Adrenal gland (tissue), 12 donors: Measurements from ENCODE around the gene RAD23A. TPM values are rescaled to one million over a fixed set of nuclear protein-coding genes. Genes with fewer than 3 reads are reported as not detected.

Source experiments
- DNase-seq, 7 donors: peaks; one replicate each; pipeline ENCODE4 v3.0.0-alpha.2; 2019 to 2020
- H3K27ac ChIP-seq, 5 donors: fragments of 200-600 bp; sonication (generic) in 4 of 5; 1 replicate in 3 of 5; 2 replicates in 2 of 5; pipeline versions ENCODE4 v1.5.1 to v1.8.0; 2016 to 2020; ENCODE audit warnings: mild to moderate bottlenecking in 1 of 5
- H3K27me3 ChIP-seq: fragments of 200-600 bp; 2 replicates; pipeline ENCODE4 v1.8.0; 2021
- H3K36me3 ChIP-seq, 2 donors: fragments of 200-600 bp; replicated peaks in 1 of 2; 1 replicate in 1 of 2; 2 replicates in 1 of 2; pipeline versions ENCODE4 v1.5.1 to v1.8.0; 2018 to 2022
- H3K4me1 ChIP-seq, 2 donors: fragments of 200-600 bp; replicated peaks in 1 of 2; 1 replicate in 1 of 2; 2 replicates in 1 of 2; pipeline versions ENCODE4 v1.5.1 to v1.8.0; 2018 to 2021
- H3K4me3 ChIP-seq, 4 donors: fragments of 200-600 bp; sonication (generic) in 3 of 4; one replicate each; pipeline ENCODE4 v1.5.1; 2016 to 2018
- H3K9me3 ChIP-seq, 3 donors: fragments of 200-600 bp; sonication (generic) in 1 of 3; replicated peaks in 1 of 3; 1 replicate in 2 of 3; 2 replicates in 1 of 3; pipeline versions ENCODE4 v1.5.1 to v1.8.0; 2016 to 2021
- CTCF ChIP-seq, 6 experiments: fragments of 450-650 bp in 4 of 6; fragments of 200-600 bp in 2 of 6; sonication (generic) in 1 of 6; IDR thresholded peaks; 1 replicate in 5 of 6; 2 replicates in 1 of 6; pipeline versions ENCODE4 v1.5.1 to v1.8.0; 2016 to 2021; ENCODE audit warnings: antibody characterized with exemption in 6 of 6, mild to moderate bottlenecking in 2 of 6, moderate library complexity in 1 of 6
- POLR2A ChIP-seq, 2 donors: fragments of 450-650 bp; IDR thresholded peaks; one replicate each; pipeline ENCODE4 v1.6.1; 2017; ENCODE audit warnings: antibody characterized with exemption in 2 of 2, mild to moderate bottlenecking in 2 of 2, moderate library complexity in 1 of 2
- WGBS, 4 donors: extraction: QIAGEN DNeasy Blood & Tissue Kit in 2 of 4; methylation state at CpG; one replicate each; pipeline versions ENCODE4 v1.1.5 to v1.1.7; 2013 to 2017; 5-methylcytosine and 5-hydroxymethylcytosine counted together
- intact Hi-C, 2 donors: fragments of 100-400 bp; cut with DNase I; formaldehyde crosslinking; loops; one replicate each; pipeline versions ENCODE4 v1.14.1 to v1.15.0; 2022 to 2023
- polyA plus RNA-seq, 3 donors: library from polyadenylated mRNA; stranded (reverse); fragments of 200-250 nt in 2 of 3; fragments of 350-450 nt in 1 of 3; fragmentation: Illumina TruSeq in 1 of 3; extraction: RNeasy Lipid Tissue Mini Kit (QIAGEN cat#74804) in 1 of 3; gene quantifications; one replicate each; pipeline ENCODE4 v1.2.3, GENCODE V29; 2013 to 2014
- total RNA-seq, 9 donors: library from RNA; depleted of rRNA in 4 of 9; stranded (reverse); fragments of >200 nt in 4 of 9; fragments of 120-200 nt in 1 of 9; fragmentation: NEBNext Ultra II Directional in 1 of 9; extraction: Animal tissue kit (Norgen Biotek cat#: 25700) in 1 of 9; gene quantifications; one replicate each; pipeline versions ENCODE4 v1.1.0 to v1.2.4, GENCODE V29; 2013 to 2023
- donor health status: healthy with polysubstance abuse.
- donor health status: Bipolar disorder and iron deficiency.
- donor health status: DM: yes; HTN: yes; CAD: no.
- donor health status: DM: no; HTN: no; CAD: no.
- donor health status: DM: no; HTN: no; CAD: no.
- donor health status: DM: yes; HTN: yes; CAD: no.

RAD23A gene
- total and polyA plus RNA-seq, 12 donors = 66.5 to 240 (median 112) TPM

GRCh38 chr19:12946731-12947496 lies 1.3 kb downstream of the RAD23A start:
- peak in 1 of 7 donors; percentile 22 for DNase-seq

GRCh38 chr19:12947702-12948611 lies 2.3 kb downstream of the RAD23A start:
- intact Hi-C loops = no loop called here

More at GRCh38 chr19:12946731-12947496, 1.3 kb downstream of the RAD23A start:
- TF ChIP-seq POLR2A (IDR thresholded peaks at IDR 0.05) = no peak
- no peak for TF ChIP-seq CTCF (IDR thresholded peaks at IDR 0.05)
- Histone ChIP-seq H3K4me1 (peaks cover 0 to 19% of the 10 kb centered on the region in 2 donors), H3K27me3 (no peaks in the 10 kb centered on the region), H3K36me3 (peaks cover 0 to 73% of the 10 kb centered on the region in 2 donors), H3K4me3 (peak overlapping the region in 2 of 4 donors; percentile 83 to 91), H3K27ac (peak overlapping the region in 4 of 5 donors; percentile 83 to 98 (median 96)), H3K9me3 (no peaks in the 10 kb centered on the region)
- intact Hi-C loops = no loop called here
- 60 to 63% (median 62%) methylated on average over 14 of the region's 14 CpGs for WGBS, 4 donors

GRCh38 chr19:12948612-12949362 lies 3.1 kb downstream of the RAD23A start:
- H3K27ac ChIP-seq = no peak overlapping the region
- H3K4me1 ChIP-seq = peaks cover 15 to 32% of the 10 kb centered on the region in 2 donors
- WGBS, 4 donors = 75 to 90% (median 86%) methylated on average over 8 to 30 of the region's 30 CpGs
- H3K4me3 ChIP-seq = no peak overlapping the region
- intact Hi-C loops = no loop called here
- H3K36me3 ChIP-seq = peaks cover 0 to 68% of the 10 kb centered on the region in 2 donors
- H3K9me3 ChIP-seq = no peaks in the 10 kb centered on the region
- TF ChIP-seq CTCF (IDR thresholded peaks at IDR 0.05) = no peak
- no peak for TF ChIP-seq POLR2A (IDR thresholded peaks at IDR 0.05)
- peak in 1 of 7 donors; percentile 36 for DNase-seq
- H3K27me3 ChIP-seq = no peaks in the 10 kb centered on the region

More at GRCh38 chr19:12947702-12948611, 2.3 kb downstream of the RAD23A start:
- TF ChIP-seq CTCF (IDR thresholded peaks at IDR 0.05) (no peak), POLR2A (IDR thresholded peaks at IDR 0.05) (no peak)
- Histone ChIP-seq H3K27ac (no peak overlapping the region), H3K27me3 (no peaks in the 10 kb centered on the region), H3K9me3 (no peaks in the 10 kb centered on the region), H3K36me3 (peaks cover 0 to 70% of the 10 kb centered on the region in 2 donors), H3K4me1 (peaks cover 8 to 28% of the 10 kb centered on the region in 2 donors), H3K4me3 (no peak overlapping the region)
- peak in 1 of 7 donors; percentile 51 for DNase-seq
- WGBS, 4 donors = 83 to 87% (median 86%) methylated on average over 21 to 28 of the region's 28 CpGs
